ENCODE measurements around the gene ZNF219.

Gene ZNF219

GRCh38 chr14:21096438-21096837 lies 2.0 kb downstream of the ZNF219 start:
- peaks cover 19% of the 10 kb centered on the region for H3K27me3 Mint-ChIP-seq (ENCODE audit: low read depth)
- H3K4me3 Mint-ChIP-seq = no peak overlapping the region
- H3K4me1 Mint-ChIP-seq (ENCODE audit: low read depth) = peaks cover 11% of the 10 kb centered on the region
- H3K36me3 Mint-ChIP-seq (ENCODE audit: low read depth) = peaks cover 1% of the 10 kb centered on the region
- no peaks in the 10 kb centered on the region for H3K9me3 Mint-ChIP-seq
- no peak overlapping the region for H3K27ac Mint-ChIP-seq

- H3K9me3 Mint-ChIP-seq = no peaks in the 10 kb centered on the region
- peaks cover 17% of the 10 kb centered on the region for H3K27me3 Mint-ChIP-seq (ENCODE audit: low read depth)
- H3K4me3 Mint-ChIP-seq = no peak overlapping the region
- H3K4me1 Mint-ChIP-seq (ENCODE audit: low read depth) = peaks cover 11% of the 10 kb centered on the region
- H3K27ac Mint-ChIP-seq = no peak overlapping the region
- H3K36me3 Mint-ChIP-seq (ENCODE audit: low read depth) = peaks cover 1% of the 10 kb centered on the region
Observed at GRCh38 chr14:21095430-21096205, 2.8 kb downstream of the ZNF219 start.

- H3K27ac Mint-ChIP-seq = no peak overlapping the region
Observed at GRCh38 chr14:21093769-21094681, 4.4 kb downstream of the ZNF219 start.

GRCh38 chr14:21093018-21093417 lies 5.4 kb downstream of the ZNF219 start:
- peaks cover 5% of the 10 kb centered on the region for H3K27me3 Mint-ChIP-seq (ENCODE audit: low read depth)
- no peaks in the 10 kb centered on the region for H3K9me3 Mint-ChIP-seq
- no peak overlapping the region for H3K4me3 Mint-ChIP-seq
- peaks cover 4% of the 10 kb centered on the region for H3K4me1 Mint-ChIP-seq (ENCODE audit: low read depth)
- peaks cover 1% of the 10 kb centered on the region for H3K36me3 Mint-ChIP-seq (ENCODE audit: low read depth)
- no peak overlapping the region for H3K27ac Mint-ChIP-seq

More at GRCh38 chr14:21093769-21094681, 4.4 kb downstream of the ZNF219 start:
- Mint-ChIP-seq H3K27me3 (ENCODE audit: low read depth) (peaks cover 9% of the 10 kb centered on the region), H3K4me3 (no peak overlapping the region), H3K4me1 (ENCODE audit: low read depth) (peaks cover 5% of the 10 kb centered on the region), H3K9me3 (no peaks in the 10 kb centered on the region), H3K36me3 (ENCODE audit: low read depth) (peaks cover 1% of the 10 kb centered on the region)

GRCh38 chr14:21092273-21093011 lies 6.0 kb downstream of the ZNF219 start:
- peaks cover 9% of the 10 kb centered on the region for H3K4me1 Mint-ChIP-seq (ENCODE audit: low read depth)
- H3K9me3 Mint-ChIP-seq = no peaks in the 10 kb centered on the region
- peaks cover 5% of the 10 kb centered on the region for H3K27me3 Mint-ChIP-seq (ENCODE audit: low read depth)
- H3K36me3 Mint-ChIP-seq (ENCODE audit: low read depth) = peaks cover 1% of the 10 kb centered on the region
- peak overlapping the region; percentile 55 for H3K27ac Mint-ChIP-seq
- H3K4me3 Mint-ChIP-seq = no peak overlapping the region

GRCh38 chr14:21091821-21092272 lies 6.6 kb downstream of the ZNF219 start:
- H3K36me3 Mint-ChIP-seq (ENCODE audit: low read depth) = peaks cover 1% of the 10 kb centered on the region
- peaks cover 5% of the 10 kb centered on the region for H3K27me3 Mint-ChIP-seq (ENCODE audit: low read depth)
- H3K9me3 Mint-ChIP-seq = no peaks in the 10 kb centered on the region
- no peak overlapping the region for H3K4me3 Mint-ChIP-seq
- H3K4me1 Mint-ChIP-seq (ENCODE audit: low read depth) = peaks cover 11% of the 10 kb centered on the region
- no peak overlapping the region for H3K27ac Mint-ChIP-seq

- H3K4me1 Mint-ChIP-seq (ENCODE audit: low read depth) = peaks cover 16% of the 10 kb centered on the region
- peaks cover 1% of the 10 kb centered on the region for H3K36me3 Mint-ChIP-seq (ENCODE audit: low read depth)
- H3K4me3 Mint-ChIP-seq = no peak overlapping the region
- no peaks in the 10 kb centered on the region for H3K9me3 Mint-ChIP-seq
- no peak overlapping the region for H3K27ac Mint-ChIP-seq
- peaks cover 5% of the 10 kb centered on the region for H3K27me3 Mint-ChIP-seq (ENCODE audit: low read depth)
Observed at GRCh38 chr14:21090940-21091663, 7.4 kb downstream of the ZNF219 start.

GRCh38 chr14:21090194-21090939 lies 8.1 kb downstream of the ZNF219 start:
- Mint-ChIP-seq H3K27me3 (ENCODE audit: low read depth) (peaks cover 5% of the 10 kb centered on the region), H3K36me3 (ENCODE audit: low read depth) (peaks cover 1% of the 10 kb centered on the region), H3K27ac (no peak overlapping the region), H3K9me3 (no peaks in the 10 kb centered on the region), H3K4me1 (ENCODE audit: low read depth) (peaks cover 16% of the 10 kb centered on the region), H3K4me3 (no peak overlapping the region)

GRCh38 chr14:21089877-21090193 lies 8.6 kb downstream of the ZNF219 start:
- peaks cover 16% of the 10 kb centered on the region for H3K4me1 Mint-ChIP-seq (ENCODE audit: low read depth)
- H3K4me3 Mint-ChIP-seq = no peak overlapping the region
- H3K36me3 Mint-ChIP-seq (ENCODE audit: low read depth) = peaks cover 1% of the 10 kb centered on the region
- no peaks in the 10 kb centered on the region for H3K9me3 Mint-ChIP-seq
- peaks cover 5% of the 10 kb centered on the region for H3K27me3 Mint-ChIP-seq (ENCODE audit: low read depth)
- H3K27ac Mint-ChIP-seq = no peak overlapping the region

- H3K4me3 Mint-ChIP-seq = no peak overlapping the region
- peaks cover 5% of the 10 kb centered on the region for H3K27me3 Mint-ChIP-seq (ENCODE audit: low read depth)
- no peaks in the 10 kb centered on the region for H3K9me3 Mint-ChIP-seq
- peaks cover 1% of the 10 kb centered on the region for H3K36me3 Mint-ChIP-seq (ENCODE audit: low read depth)
- H3K4me1 Mint-ChIP-seq (ENCODE audit: low read depth) = peaks cover 16% of the 10 kb centered on the region
- H3K27ac Mint-ChIP-seq = peak overlapping the region; percentile 77
Observed at GRCh38 chr14:21089271-21089670, 9.2 kb downstream of the ZNF219 start.

GRCh38 chr14:21088687-21089086 lies 9.8 kb downstream of the ZNF219 start:
- peaks cover 16% of the 10 kb centered on the region for H3K4me1 Mint-ChIP-seq (ENCODE audit: low read depth)
- peaks cover 1% of the 10 kb centered on the region for H3K36me3 Mint-ChIP-seq (ENCODE audit: low read depth)
- H3K4me3 Mint-ChIP-seq = no peak overlapping the region
- H3K27ac Mint-ChIP-seq = peak overlapping the region; percentile 77
- peaks cover 4% of the 10 kb centered on the region for H3K27me3 Mint-ChIP-seq (ENCODE audit: low read depth)
- no peaks in the 10 kb centered on the region for H3K9me3 Mint-ChIP-seq

GRCh38 chr14:21087294-21088091 lies 11.0 kb downstream of the ZNF219 start:
- Mint-ChIP-seq H3K9me3 (no peaks in the 10 kb centered on the region), H3K4me3 (no peak overlapping the region), H3K27ac (peak overlapping the region; percentile 43), H3K36me3 (ENCODE audit: low read depth) (peaks cover 1% of the 10 kb centered on the region), H3K4me1 (ENCODE audit: low read depth) (peaks cover 16% of the 10 kb centered on the region), H3K27me3 (ENCODE audit: low read depth) (no peaks in the 10 kb centered on the region)

- H3K4me1 Mint-ChIP-seq (ENCODE audit: low read depth) = peaks cover 15% of the 10 kb centered on the region
- H3K9me3 Mint-ChIP-seq = no peaks in the 10 kb centered on the region
- no peaks in the 10 kb centered on the region for H3K36me3 Mint-ChIP-seq (ENCODE audit: low read depth)
- no peaks in the 10 kb centered on the region for H3K27me3 Mint-ChIP-seq (ENCODE audit: low read depth)
- H3K4me3 Mint-ChIP-seq = no peak overlapping the region
- peak overlapping the region; percentile 80 for H3K27ac Mint-ChIP-seq
Observed at GRCh38 chr14:21086908-21087293, 11.6 kb downstream of the ZNF219 start.
